GM19455 (cell line): ENCODE results near the gene SLC6A15.

ENCODE experiments used
- ATAC-seq: cut with Tn5 transposase; IDR thresholded peaks from one replicate; pipeline ENCODE4 v1.9.1; 2021; ENCODE audit not compliant: unreplicated experiment

SLC6A15 gene

DNA sequence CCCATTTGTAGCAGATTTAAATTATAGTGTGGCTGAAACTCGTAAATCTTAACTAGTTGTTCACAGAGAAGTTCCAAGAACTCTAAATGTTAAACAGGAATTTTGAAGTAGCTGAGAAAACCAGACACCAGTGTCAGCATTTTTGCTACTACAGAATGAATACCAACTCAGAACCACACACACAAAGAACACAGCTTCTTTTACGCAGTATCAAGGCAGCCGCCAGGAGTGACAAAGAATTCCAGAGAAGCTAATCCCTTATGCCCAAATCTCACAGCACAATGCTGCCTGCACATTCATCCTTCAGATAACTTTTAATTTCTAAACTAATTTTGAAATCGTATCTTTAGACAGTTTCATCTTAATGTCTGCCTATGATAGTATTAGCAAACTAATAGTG is 37.4 kb downstream of the SLC6A15 start:
- no peak for ATAC-seq

DNA sequence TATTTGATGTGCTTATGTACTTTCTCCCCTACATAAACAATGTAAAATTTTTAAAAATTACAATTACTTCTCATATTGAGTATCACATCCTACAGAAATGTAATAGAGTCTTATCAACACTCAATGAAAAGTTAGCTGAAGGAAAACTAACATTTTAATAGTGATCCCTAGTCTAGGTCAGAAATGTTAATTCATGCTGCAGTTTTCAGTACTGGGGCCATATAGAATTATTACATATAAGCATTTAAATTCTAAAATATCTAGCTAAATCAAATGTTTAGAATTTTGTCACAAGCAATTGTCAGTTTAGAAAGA is 37.8 kb downstream of the SLC6A15 start:
- ATAC-seq: no peak

DNA sequence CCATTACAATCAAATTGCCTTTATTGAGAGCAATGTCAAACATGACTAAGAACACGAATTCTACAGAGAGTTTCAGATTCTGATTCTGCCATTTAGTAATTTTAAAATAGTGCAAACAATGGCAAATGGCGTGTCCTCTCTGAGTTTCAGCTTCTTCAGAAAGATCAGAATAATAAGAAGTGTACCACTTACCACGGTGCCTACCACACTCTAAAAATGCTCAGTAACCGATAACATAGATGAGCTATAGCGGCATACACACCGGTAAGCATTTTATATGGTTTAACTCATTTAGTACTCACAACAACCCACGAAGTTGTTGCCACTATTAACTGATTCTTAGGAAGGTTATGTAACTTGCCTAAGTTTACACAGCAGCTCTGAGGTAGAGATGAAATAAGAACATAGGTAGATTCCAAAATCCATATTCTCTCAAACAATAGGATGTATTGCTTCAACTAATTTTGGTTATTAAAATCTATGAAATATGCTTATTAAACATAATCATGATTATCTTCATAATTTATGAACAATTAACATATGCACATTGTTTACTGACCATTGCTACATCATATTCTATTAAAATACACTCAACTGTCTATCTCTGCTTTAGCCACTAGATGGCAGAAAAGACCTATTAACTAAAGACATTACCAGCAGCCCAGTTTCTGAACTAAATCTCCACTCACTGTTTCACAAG is 38.3 kb downstream of the SLC6A15 start:
- peak; percentile 96 for ATAC-seq

GRCh38 chr12:84862186-84862585 is 50.4 kb downstream of the SLC6A15 start:
- ATAC-seq: no peak

- ATAC-seq: no peak
These were observed 51.9 kb downstream of the SLC6A15 start for GRCh38 chr12:84860718-84861117.

DNA sequence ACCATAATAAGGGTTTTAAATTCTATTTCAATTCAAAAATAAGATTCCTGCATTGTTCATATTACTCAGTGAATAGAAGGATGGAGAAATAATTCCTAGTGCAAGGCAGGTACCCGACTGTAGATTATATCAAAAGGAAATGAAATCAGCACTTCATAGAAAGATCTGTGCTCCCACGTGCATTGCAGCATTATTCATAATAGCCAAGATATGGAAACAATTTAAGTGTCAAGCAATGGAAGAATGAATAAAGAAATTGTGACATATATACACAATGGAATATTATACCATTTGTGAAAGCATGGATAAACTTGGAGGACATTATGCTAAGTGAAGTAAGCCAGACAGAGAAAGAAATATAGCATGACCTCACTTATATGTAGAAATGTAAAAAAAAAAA is 53.8 kb downstream of the SLC6A15 start:
- no peak for ATAC-seq

- ATAC-seq: no peak
These were observed 54.9 kb downstream of the SLC6A15 start for GRCh38 chr12:84857525-84858208.

DNA sequence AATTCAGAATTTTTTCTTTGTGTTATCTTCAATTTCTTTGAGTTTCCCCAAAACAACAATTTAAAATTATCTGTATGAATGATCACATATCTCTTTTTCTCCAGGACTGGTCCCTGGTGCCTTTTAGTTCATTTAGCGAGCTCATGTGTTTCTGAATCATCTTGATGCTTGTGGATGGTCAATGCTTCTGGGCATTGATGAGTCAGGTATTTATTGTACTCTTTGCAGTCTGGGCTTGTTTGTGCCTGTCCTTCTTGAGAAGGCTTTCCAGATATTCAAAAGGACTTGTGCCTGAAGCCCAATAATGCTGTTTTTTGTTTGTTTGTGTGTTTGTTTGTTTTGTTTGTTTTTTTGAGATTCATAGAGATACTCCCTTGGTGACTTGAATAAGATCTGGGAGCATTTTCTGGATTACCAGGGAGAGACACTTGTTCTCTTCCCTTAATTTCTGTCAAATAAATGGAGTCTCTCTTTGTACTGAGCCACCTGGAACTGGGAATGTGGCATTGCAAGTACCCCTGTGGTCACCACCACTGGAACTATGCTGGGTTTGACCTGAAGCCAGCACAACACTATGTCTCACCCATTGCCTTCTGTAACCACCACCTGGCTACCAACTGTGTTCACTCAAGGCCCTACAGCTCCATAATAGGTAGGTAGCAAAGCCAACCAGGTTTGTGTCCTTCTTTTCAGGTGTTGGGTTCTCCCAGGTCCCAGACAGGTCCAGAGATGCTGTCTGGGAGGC is 56.3 kb downstream of the SLC6A15 start:
- ATAC-seq: no peak

DNA sequence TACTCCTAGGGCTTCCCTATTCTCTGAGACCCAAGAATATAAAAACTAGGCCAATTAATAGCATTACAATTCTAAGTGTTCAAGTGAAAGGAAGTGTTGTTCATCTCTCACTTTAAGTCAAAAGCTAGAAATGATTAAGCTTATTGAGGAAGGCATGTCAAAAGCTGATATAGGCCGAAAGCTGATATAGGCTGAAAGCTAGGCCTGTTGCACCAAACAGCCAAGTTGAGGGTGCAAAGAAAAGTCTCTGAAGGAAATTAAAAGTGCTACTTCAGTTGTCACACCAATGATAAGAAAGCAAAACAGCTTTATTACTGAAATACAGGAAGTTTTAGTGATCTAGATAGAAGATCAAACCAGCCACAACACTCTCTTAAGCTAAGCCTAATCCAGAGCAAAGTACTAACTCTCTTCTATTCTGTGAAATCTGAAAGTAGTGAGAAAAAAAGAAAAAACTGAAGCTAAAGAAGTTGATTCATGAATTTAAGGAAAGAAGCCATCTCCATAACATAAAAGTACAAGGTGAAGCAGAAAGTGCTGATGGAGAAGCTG is 68.9 kb downstream of the SLC6A15 start:
- no peak for ATAC-seq

- ATAC-seq: peak; percentile 81
These were observed 70.1 kb downstream of the SLC6A15 start for GRCh38 chr12:84842406-84843013.

GRCh38 chr12:84841591-84841990 is 71.0 kb downstream of the SLC6A15 start:
- no peak for ATAC-seq

GRCh38 chr12:84840356-84840755 is 72.2 kb downstream of the SLC6A15 start:
- ATAC-seq: no peak

- no peak for ATAC-seq
These were observed 85.7 kb downstream of the SLC6A15 start for GRCh38 chr12:84826925-84827324.

- ATAC-seq: no peak
These were observed 87.5 kb downstream of the SLC6A15 start for GRCh38 chr12:84825149-84825548.

GRCh38 chr12:84822525-84822924 is 90.1 kb downstream of the SLC6A15 start:
- ATAC-seq: no peak

GRCh38 chr12:84816916-84817695 is 95.5 kb downstream of the SLC6A15 start:
- ATAC-seq: no peak

- ATAC-seq: no peak
These were observed 97.8 kb downstream of the SLC6A15 start for GRCh38 chr12:84814664-84815245.

GRCh38 chr12:84813780-84814663 is 98.6 kb downstream of the SLC6A15 start:
- ATAC-seq: no peak

- no peak for ATAC-seq
These were observed 101.3 kb downstream of the SLC6A15 start for GRCh38 chr12:84811291-84811690.
